HepG2 (cell line): ENCODE data around the gene SAMD4B. TPM values are rescaled to one million over a fixed set of nuclear protein-coding genes. Genes with fewer than 3 reads are reported as not detected.

Experiments used
- CEBPZ ChIP-seq: IDR thresholded peaks from 2 replicates; pipeline ENCODE4 v1.6.1; 2012; ENCODE audit warnings: low read length, improper control_type of control experiment
- CENPX ChIP-seq: sonication (generic); formaldehyde crosslinking; IDR thresholded peaks from 2 replicates; pipeline ENCODE4 v1.9.0; 2021; ENCODE audit warnings: mild to moderate bottlenecking, missing genetic modification reagents, moderate library complexity
- CREB3 ChIP-seq: sonication (generic); formaldehyde crosslinking; IDR thresholded peaks from 2 replicates; pipeline ENCODE4 v1.5.0; 2020; ENCODE audit warnings: missing genetic modification reagents
- GATAD2A ChIP-seq: IDR thresholded peaks from 2 replicates; pipeline ENCODE4 v1.6.1; 2016
- GTF3A ChIP-seq: sonication (generic); formaldehyde crosslinking; conservative IDR thresholded peaks from 2 replicates; pipeline ENCODE4 v1.4.0; 2020; ENCODE audit warnings: mild to moderate bottlenecking, missing genetic modification reagents
- HNF4G ChIP-seq, 2 experiments: sonication (generic) in 1 of 2; formaldehyde crosslinking in 1 of 2; IDR thresholded peaks; 2 replicates each; pipeline versions ENCODE4 v1.4.0 to v1.6.1; 2011 to 2020; ENCODE audit warnings: borderline replicate concordance in 2 of 2, low read depth in 2 of 2, mild to moderate bottlenecking in 2 of 2, low read length in 1 of 2, missing genetic modification reagents in 1 of 2, moderate library complexity in 1 of 2
- HOXA3 ChIP-seq: sonication (generic); formaldehyde crosslinking; IDR thresholded peaks from 2 replicates; pipeline ENCODE4 v1.5.0; 2020; ENCODE audit warnings: missing genetic modification reagents
- KLF9 ChIP-seq: IDR thresholded peaks from 2 replicates; pipeline ENCODE4 v1.6.1; 2016; ENCODE audit warnings: low read depth
- MLX ChIP-seq: IDR thresholded peaks from 2 replicates; pipeline ENCODE4 v1.6.1; 2016
- NBN ChIP-seq: fragments of 450-650 bp; conservative IDR thresholded peaks from 2 replicates; pipeline ENCODE4 v1.6.1; 2017
- POLR2AphosphoS2 ChIP-seq: IDR thresholded peaks from 2 replicates; pipeline ENCODE4 v1.6.1; 2011; ENCODE audit warnings: low read depth, low read length, improper control_type of control experiment
- RFXAP ChIP-seq: sonication (generic); formaldehyde crosslinking; IDR thresholded peaks from 2 replicates; pipeline ENCODE4 v1.4.0; 2020; ENCODE audit warnings: missing genetic modification reagents, borderline replicate concordance
- TFDP2 ChIP-seq: sonication (generic); formaldehyde crosslinking; IDR thresholded peaks from 2 replicates; pipeline ENCODE4 v1.4.0; 2020; ENCODE audit warnings: missing genetic modification reagents
- ZBTB37 ChIP-seq: sonication (generic); formaldehyde crosslinking; IDR thresholded peaks from 2 replicates; pipeline ENCODE4 v1.4.0; 2020; ENCODE audit warnings: mild to moderate bottlenecking, missing genetic modification reagents
- ZFAT ChIP-seq: sonication (generic); formaldehyde crosslinking; conservative IDR thresholded peaks from 2 replicates; pipeline ENCODE4 v1.8.1; 2023; ENCODE audit warnings: missing genetic modification reagents, inconsistent platforms
- ZGPAT ChIP-seq: IDR thresholded peaks from 2 replicates; pipeline ENCODE4 v1.6.1; 2016; ENCODE audit warnings: mild to moderate bottlenecking
- ZNF225 ChIP-seq: sonication (generic); formaldehyde crosslinking; IDR thresholded peaks from 2 replicates; pipeline ENCODE4 v1.4.0; 2020; ENCODE audit warnings: mild to moderate bottlenecking, missing genetic modification reagents
- ZNF501 ChIP-seq: sonication (generic); formaldehyde crosslinking; IDR thresholded peaks from 2 replicates; pipeline ENCODE4 v1.5.1; 2020; ENCODE audit warnings: mild to moderate bottlenecking, moderate library complexity, missing genetic modification reagents
- ZNF75D ChIP-seq: sonication (generic); formaldehyde crosslinking; IDR thresholded peaks from 2 replicates; pipeline ENCODE4 v1.8.1; 2023; ENCODE audit warnings: missing genetic modification reagents, mild to moderate bottlenecking, borderline replicate concordance
- ZNF775 ChIP-seq: sonication (generic); formaldehyde crosslinking; IDR thresholded peaks from 2 replicates; pipeline ENCODE4 v1.4.0; 2020; ENCODE audit warnings: missing genetic modification reagents, mild to moderate bottlenecking, moderate library complexity, borderline replicate concordance
- polyA plus RNA-seq, 8 experiments: library from polyadenylated mRNA; depleted of rRNA in 3 of 8; stranded (reverse) in 7 of 8; unstranded in 1 of 8; fragments of >200 nt; fragmentation: Illumina TruSeq in 4 of 8; extraction: Trizol in 4 of 8; gene quantifications; 2 replicates each; pipeline versions ENCODE4 v1.2.1 to v1.2.3, GENCODE V29; 2011 to 2016; ENCODE audit warnings: low read depth in 4 of 8, missing spikeins in 1 of 8, mixed read lengths in 1 of 8; ENCODE audit not compliant: insufficient read depth in 1 of 8
- total RNA-seq, 5 experiments: library from RNA; depleted of rRNA; stranded (reverse); fragments of >200 nt; fragmentation: Illumina TruSeq; extraction: Trizol; gene quantifications; 2 replicates each; pipeline ENCODE4 v1.2.3, GENCODE V29; 2016; ENCODE audit warnings: low read depth in 1 of 5

Gene SAMD4B
- total and polyA plus RNA-seq, 2 of the 13 experiments (the other 11 are each of a cell fraction or from before 2014, with no cell fraction given), result 26.0 to 31.8 TPM

GRCh38 chr19:39397360-39398296 lies 55.4 kb downstream of the SAMD4B start (continued):
- TF ChIP-seq CEBPZ (no peak), KLF9 (peak; percentile 78; the same call in 1 of the 2 replicates), GTF3A (CRISPR knock-in tag) (no peak), ZNF225 (CRISPR knock-in tag) (no peak), CENPX (CRISPR knock-in tag) (no peak), NBN (no peak), RFXAP (CRISPR knock-in tag) (no peak), GATAD2A (CRISPR knock-in tag) (peak; percentile 91), ZGPAT (CRISPR knock-in tag) (peak; percentile 94), ZNF501 (CRISPR knock-in tag) (peak; percentile 91; the same call in 1 of the 2 replicates), HOXA3 (CRISPR knock-in tag) (peak; percentile 86), ZNF75D (CRISPR knock-in tag) (no peak), CREB3 (no peak), POLR2AphosphoS2 (peak; percentile 66; the same call in 1 of the 2 replicates), ZNF775 (no peak), TFDP2 (CRISPR knock-in tag) (peak; percentile 26; the same call in 1 of the 2 replicates), HNF4G (IDR thresholded peaks at IDR 0.05; ENCODE audit: borderline replicate concordance, low read depth, low read length) (peak; percentile 98), HNF4G (CRISPR knock-in tag; IDR thresholded peaks at IDR 0.05; ENCODE audit: borderline replicate concordance, low read depth) (peak; percentile 99), ZFAT (no peak), MLX (CRISPR knock-in tag) (peak; percentile 67), ZBTB37 (CRISPR knock-in tag) (no peak)
